ENCODE measurements around the gene CPED1.

Gene CPED1

DNA sequence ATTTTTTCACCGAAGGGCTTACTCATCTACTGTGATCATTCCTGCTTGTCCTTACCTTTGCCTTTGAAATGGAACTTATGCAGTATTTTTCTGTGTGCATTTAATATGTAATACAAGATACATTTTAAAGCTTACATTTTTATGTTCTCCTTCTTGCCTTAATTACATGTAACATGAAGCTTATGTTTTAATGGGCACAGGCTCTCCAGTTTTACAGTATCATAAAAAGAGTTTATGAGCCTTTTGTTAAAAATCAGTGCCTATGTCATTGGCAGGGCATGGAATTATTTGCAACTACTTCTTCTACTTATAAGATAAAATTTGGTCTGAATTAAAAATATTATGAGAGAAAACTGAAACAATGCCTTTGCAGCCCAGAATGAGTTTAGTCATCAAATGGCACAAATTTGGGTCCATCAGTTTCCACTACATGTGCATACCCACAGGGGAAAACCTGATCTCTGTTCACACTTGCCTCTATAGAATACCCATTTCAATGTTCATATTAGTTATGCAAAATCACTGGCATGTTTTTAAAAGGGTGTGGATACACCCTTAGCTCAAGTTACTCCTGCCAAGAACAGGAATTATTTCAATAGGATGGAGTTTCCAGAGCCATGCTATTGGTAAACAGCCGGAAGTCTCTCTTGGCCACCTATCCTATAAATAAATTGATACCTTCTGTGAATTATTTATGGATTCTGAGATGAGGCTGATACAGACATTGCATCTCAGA lies 312.3 kb downstream of the CPED1 start:
- Histone ChIP-seq H3K27ac (ENCODE audit: low read depth, low read length, poor library complexity, severe bottlenecking) (no peak overlapping the region), H3K4me2 (ENCODE audit: low read length) (no peak overlapping the region), H3F3A (ENCODE audit: insufficient read depth, low read length) (no peaks in the 10 kb centered on the region), H3K27me3 (ENCODE audit: insufficient read depth, low read length) (no peaks in the 10 kb centered on the region), H3K36me3 (ENCODE audit: insufficient read depth, low read length) (peaks cover under 1% of the 10 kb centered on the region; the same call in 1 of the 2 replicates), H3K9me2 (ENCODE audit: low read depth, low read length) (no peaks in the 10 kb centered on the region), H3K79me2 (ENCODE audit: insufficient read depth, low read length) (no peaks in the 10 kb centered on the region), H3K9ac (ENCODE audit: low read length) (no peak overlapping the region), H3K4me1 (ENCODE audit: insufficient read depth, low read length, severe bottlenecking) (peaks cover 36% of the 10 kb centered on the region), H3K9me3 (ENCODE audit: low read length) (no peaks in the 10 kb centered on the region), H4K20me1 (ENCODE audit: insufficient read depth, low read length) (no peaks in the 10 kb centered on the region), H2AFZ (ENCODE audit: low read length) (no peak overlapping the region), H3K4me3 (ENCODE audit: low read depth, low read length, poor library complexity, severe bottlenecking) (no peak overlapping the region)
- TF ChIP-seq EZH2 (IDR thresholded peaks at IDR 0.05; ENCODE audit: borderline replicate concordance, low read length) (no peak), CTCF (IDR thresholded peaks at IDR 0.05; ENCODE audit: low read length) (no peak)

DNA sequence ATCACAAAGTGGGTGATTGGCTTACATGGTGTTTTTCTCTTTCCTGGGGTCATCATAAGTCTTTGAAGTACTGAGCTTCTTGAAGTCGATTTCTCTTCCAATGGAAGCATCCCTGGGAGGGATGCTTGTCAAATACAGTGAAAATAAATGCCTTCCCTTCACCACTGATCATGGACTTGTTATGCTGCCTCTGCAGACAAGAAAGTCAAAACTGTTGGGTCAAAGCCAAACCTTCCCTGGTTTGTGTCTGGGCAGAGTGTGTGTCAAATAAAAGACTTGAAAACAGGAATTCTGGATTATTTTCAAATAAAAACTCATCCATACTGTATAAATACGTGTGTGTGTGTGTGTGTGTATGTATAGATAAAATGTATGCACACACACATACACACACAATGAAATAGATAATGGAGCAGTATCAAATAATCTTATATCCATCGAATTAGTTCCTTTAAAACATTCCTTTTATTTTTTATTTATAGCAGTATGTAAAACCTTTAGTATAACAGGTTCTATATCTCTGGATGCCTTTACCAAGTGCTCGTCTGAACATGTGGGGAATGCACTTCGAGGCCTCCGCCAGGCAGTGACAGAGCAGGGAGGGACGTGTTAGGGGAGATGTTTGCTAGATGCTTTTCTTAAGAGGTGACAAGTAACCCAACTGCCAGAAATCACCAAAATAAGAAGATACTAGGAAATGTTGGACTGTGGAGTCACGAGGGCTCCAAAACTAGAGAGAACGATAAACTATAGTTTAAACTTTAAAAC lies 313.1 kb downstream of the CPED1 start:
- H2AFZ ChIP-seq (ENCODE audit: low read length), result no peak overlapping the region
- H3K79me2 ChIP-seq (ENCODE audit: insufficient read depth, low read length), result no peaks in the 10 kb centered on the region
- H3K4me2 ChIP-seq (ENCODE audit: low read length), result peak overlapping the region; percentile 16; the same call in 1 of the 2 replicates
- H3K36me3 ChIP-seq (ENCODE audit: insufficient read depth, low read length), result no peaks in the 10 kb centered on the region
- H3K9me2 ChIP-seq (ENCODE audit: low read depth, low read length), result no peaks in the 10 kb centered on the region
- no peaks in the 10 kb centered on the region for H4K20me1 ChIP-seq (ENCODE audit: insufficient read depth, low read length)
- no peaks in the 10 kb centered on the region for H3F3A ChIP-seq (ENCODE audit: insufficient read depth, low read length)
- no peaks in the 10 kb centered on the region for H3K9me3 ChIP-seq (ENCODE audit: low read length)
- peaks cover 44% of the 10 kb centered on the region for H3K4me1 ChIP-seq (ENCODE audit: insufficient read depth, low read length, severe bottlenecking)
- no peak overlapping the region for H3K9ac ChIP-seq (ENCODE audit: low read length)
- peak overlapping the region; percentile 58 for H3K27ac ChIP-seq (ENCODE audit: low read depth, low read length, poor library complexity, severe bottlenecking)
- no peak for TF ChIP-seq EZH2 (IDR thresholded peaks at IDR 0.05; ENCODE audit: borderline replicate concordance, low read length)
- TF ChIP-seq CTCF (IDR thresholded peaks at IDR 0.05; ENCODE audit: low read length), result no peak
- no peaks in the 10 kb centered on the region for H3K27me3 ChIP-seq (ENCODE audit: insufficient read depth, low read length)
- H3K4me3 ChIP-seq (ENCODE audit: low read depth, low read length, poor library complexity, severe bottlenecking), result no peak overlapping the region

DNA sequence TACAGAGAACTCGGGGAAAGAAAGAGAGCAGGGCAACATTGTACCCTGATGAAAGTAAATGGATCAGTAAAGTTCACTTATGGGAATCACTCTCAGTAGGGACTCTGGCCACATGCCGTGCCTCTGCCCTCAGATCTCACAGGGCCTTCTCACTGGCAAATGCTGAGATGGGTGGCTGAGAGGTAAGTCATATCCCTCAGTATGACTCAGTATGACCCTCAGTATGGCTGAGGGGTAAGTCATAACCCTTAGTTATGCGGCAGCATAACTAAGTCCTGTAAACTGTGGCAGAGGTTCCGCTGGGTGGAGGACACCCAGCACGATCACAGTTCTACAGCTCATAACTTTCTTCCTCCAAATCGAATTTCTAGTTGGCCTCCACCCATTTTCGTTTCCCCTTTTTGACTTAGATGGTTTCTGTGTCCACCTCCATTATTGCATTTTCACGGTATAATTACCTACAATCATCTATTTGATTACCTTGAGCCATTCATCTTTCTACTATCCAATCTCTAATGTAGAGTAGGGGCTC lies 313.8 kb downstream of the CPED1 start:
- H3K9me3 ChIP-seq (ENCODE audit: low read length), result no peaks in the 10 kb centered on the region
- peaks cover 47% of the 10 kb centered on the region for H3K4me1 ChIP-seq (ENCODE audit: insufficient read depth, low read length, severe bottlenecking)
- TF ChIP-seq EZH2 (IDR thresholded peaks at IDR 0.05; ENCODE audit: borderline replicate concordance, low read length), result no peak
- TF ChIP-seq CTCF (IDR thresholded peaks at IDR 0.05; ENCODE audit: low read length), result no peak
- peak overlapping the region; percentile 58 for H3K27ac ChIP-seq (ENCODE audit: low read depth, low read length, poor library complexity, severe bottlenecking)
- H3K4me3 ChIP-seq (ENCODE audit: low read depth, low read length, poor library complexity, severe bottlenecking), result no peak overlapping the region
- no peaks in the 10 kb centered on the region for H3K27me3 ChIP-seq (ENCODE audit: insufficient read depth, low read length)
- peak overlapping the region; percentile 28 for H2AFZ ChIP-seq (ENCODE audit: low read length)
- no peaks in the 10 kb centered on the region for H3F3A ChIP-seq (ENCODE audit: insufficient read depth, low read length)
- no peaks in the 10 kb centered on the region for H4K20me1 ChIP-seq (ENCODE audit: insufficient read depth, low read length)
- H3K79me2 ChIP-seq (ENCODE audit: insufficient read depth, low read length), result no peaks in the 10 kb centered on the region
- H3K36me3 ChIP-seq (ENCODE audit: insufficient read depth, low read length), result no peaks in the 10 kb centered on the region
- H3K9ac ChIP-seq (ENCODE audit: low read length), result no peak overlapping the region
- no peaks in the 10 kb centered on the region for H3K9me2 ChIP-seq (ENCODE audit: low read depth, low read length)
- H3K4me2 ChIP-seq (ENCODE audit: low read length), result peak overlapping the region; percentile 16; the same call in 1 of the 2 replicates

Measured in OCI-LY1 (cell line).